Cardiac muscle cell (in vitro differentiated cells and primary cell): ENCODE data around the gene DUSP3. TPM values are rescaled to one million over a fixed set of nuclear protein-coding genes. Genes with fewer than 3 reads are reported as not detected.

Experiments
- DNase-seq, 2 donors: peaks; one replicate each; pipeline versions ENCODE4 v3.0.0 to v3.0.0-alpha.2; 2010 to 2017; ENCODE audit warnings: low read depth in 1 of 2, low spot score in 1 of 2
- H3K27ac ChIP-seq: fragments of 200-600 bp; sonication (generic); 2 replicates; pipeline ENCODE4 v1.5.1; 2016
- H3K27me3 ChIP-seq: fragments of 200-600 bp; sonication (generic); 2 replicates; pipeline ENCODE4 v1.6.0; 2016; ENCODE audit warnings: control low read depth
- H3K36me3 ChIP-seq: fragments of 200-600 bp; sonication (generic); 2 replicates; pipeline ENCODE4 v1.5.1; 2016; ENCODE audit warnings: control low read depth
- H3K4me1 ChIP-seq: fragments of 200-600 bp; sonication (generic); 2 replicates; pipeline ENCODE4 v1.8.1; 2017; ENCODE audit warnings: low read depth, mild to moderate bottlenecking, mixed run types
- H3K4me3 ChIP-seq: fragments of 200-600 bp; sonication (generic); 2 replicates; pipeline ENCODE4 v1.5.1; 2016; ENCODE audit warnings: mild to moderate bottlenecking
- H3K9me3 ChIP-seq: fragments of 200-600 bp; sonication (generic); 2 replicates; pipeline ENCODE4 v1.5.1; 2017; ENCODE audit warnings: low read depth, mild to moderate bottlenecking, control low read depth
- polyA plus RNA-seq: library from polyadenylated mRNA; unstranded; fragments of >200 nt; fragmentation: Nextera tagmentation; extraction: Ambion mirVana; gene quantifications from 2 replicates; pipeline ENCODE4 v1.2.1, GENCODE V29; 2016
- total RNA-seq: library from RNA; depleted of rRNA; stranded (reverse); fragments of >200 nt; gene quantifications from 2 replicates; pipeline ENCODE4 v1.2.3, GENCODE V29; 2016
- TF ChIP-seq, protein P1 (sequence below): IDR thresholded peaks from 2 replicates; pipeline ENCODE4 v1.5.1; 2012; ENCODE audit warnings: low read depth, mild to moderate bottlenecking, low read length

The DUSP3 gene
- 66.2 and 71.4 TPM in 2 replicates for total RNA-seq
- 58.7 and 82.4 TPM in 2 replicates for polyA plus RNA-seq

DNA sequence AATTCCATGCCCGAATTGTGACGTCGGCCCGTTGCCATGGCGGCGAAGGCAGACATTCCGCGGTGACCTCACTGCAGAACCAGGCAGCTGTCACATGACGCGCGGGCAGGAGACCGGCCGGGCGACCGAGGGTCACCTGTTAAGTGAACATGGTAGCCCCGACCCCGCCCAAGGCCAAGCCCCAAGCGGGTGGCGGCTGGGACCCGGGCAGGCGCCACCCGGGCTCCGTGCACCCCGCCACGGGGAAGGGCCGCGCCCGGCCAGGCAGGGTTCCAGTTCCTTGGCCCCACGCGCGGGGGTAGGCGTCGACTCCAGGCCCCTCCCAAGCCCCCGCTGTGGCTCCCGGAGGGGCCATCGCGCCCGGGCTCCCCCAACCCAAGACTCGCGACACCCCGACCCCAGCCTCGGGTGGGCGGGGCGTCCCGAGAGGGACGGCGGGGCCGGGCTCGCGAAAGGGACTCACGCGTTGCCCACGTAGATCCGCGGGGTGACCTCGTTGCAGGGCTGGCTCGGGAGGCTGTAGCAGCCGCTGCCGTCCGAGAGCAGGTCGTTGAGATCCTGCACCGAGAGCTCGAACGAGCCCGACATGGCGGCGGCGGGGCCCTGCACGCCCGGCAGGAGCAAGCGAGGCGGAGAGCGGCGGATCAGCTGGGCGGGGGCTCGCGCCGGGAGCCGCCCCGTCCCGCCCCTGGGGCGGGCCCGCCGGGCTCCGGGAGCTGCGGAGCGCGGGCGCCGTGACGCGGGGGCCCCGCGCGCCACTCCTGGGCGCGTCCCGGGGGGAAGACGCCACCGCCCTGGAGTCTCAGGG lies at the start of gene DUSP3:
DUSP3 (minus strand) TSS at position 641 of the 808 bp plus-strand sequence; CDS start at position 588, 53 bp downstream.
- Histone ChIP-seq H3K4me3 (peak within 1 kb of the TSS; percentile 87), H3K9me3 (no peaks in the 10 kb centered on the region), H3K27me3 (peaks cover 12% of the 10 kb centered on the region), H3K27ac (peak within 1 kb of the TSS; percentile 99), H3K4me1 (peaks cover 14% of the 10 kb centered on the region), H3K36me3 (peaks cover 2% of the 10 kb centered on the region)
- TF ChIP-seq, protein P1, sequence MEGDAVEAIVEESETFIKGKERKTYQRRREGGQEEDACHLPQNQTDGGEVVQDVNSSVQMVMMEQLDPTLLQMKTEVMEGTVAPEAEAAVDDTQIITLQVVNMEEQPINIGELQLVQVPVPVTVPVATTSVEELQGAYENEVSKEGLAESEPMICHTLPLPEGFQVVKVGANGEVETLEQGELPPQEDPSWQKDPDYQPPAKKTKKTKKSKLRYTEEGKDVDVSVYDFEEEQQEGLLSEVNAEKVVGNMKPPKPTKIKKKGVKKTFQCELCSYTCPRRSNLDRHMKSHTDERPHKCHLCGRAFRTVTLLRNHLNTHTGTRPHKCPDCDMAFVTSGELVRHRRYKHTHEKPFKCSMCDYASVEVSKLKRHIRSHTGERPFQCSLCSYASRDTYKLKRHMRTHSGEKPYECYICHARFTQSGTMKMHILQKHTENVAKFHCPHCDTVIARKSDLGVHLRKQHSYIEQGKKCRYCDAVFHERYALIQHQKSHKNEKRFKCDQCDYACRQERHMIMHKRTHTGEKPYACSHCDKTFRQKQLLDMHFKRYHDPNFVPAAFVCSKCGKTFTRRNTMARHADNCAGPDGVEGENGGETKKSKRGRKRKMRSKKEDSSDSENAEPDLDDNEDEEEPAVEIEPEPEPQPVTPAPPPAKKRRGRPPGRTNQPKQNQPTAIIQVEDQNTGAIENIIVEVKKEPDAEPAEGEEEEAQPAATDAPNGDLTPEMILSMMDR, result no peak
- DNase-seq, result peak; percentile 93 to 95

DNA sequence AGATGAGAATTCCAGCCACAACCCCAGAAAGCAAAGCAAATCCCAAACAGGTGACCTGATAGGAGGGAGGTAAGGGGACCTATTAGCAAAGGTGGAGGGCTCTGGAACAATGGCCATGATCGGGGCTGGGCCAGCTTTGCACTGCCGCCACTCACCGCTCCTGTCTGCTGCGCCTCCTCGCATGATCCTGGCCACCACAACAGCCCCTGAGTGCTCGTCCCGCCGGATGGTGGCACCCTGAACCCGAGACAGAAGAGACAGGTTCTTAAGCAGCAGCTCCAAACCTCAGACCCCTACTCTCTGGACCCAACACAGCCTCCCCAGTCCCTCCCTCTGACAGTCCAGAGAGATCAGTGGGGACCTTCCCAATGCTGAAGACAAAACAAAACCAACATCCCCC lies 48.8 kb upstream of the DUSP3 start:
- peaks cover 9% of the 10 kb centered on the region for H3K4me1 ChIP-seq
- no peaks in the 10 kb centered on the region for H3K36me3 ChIP-seq
- no peaks in the 10 kb centered on the region for H3K27me3 ChIP-seq
- DNase-seq, result no peak
- H3K4me3 ChIP-seq, result no peak overlapping the region
- no peaks in the 10 kb centered on the region for H3K9me3 ChIP-seq
- H3K27ac ChIP-seq, result no peak overlapping the region
- TF ChIP-seq, protein P1, result no peak

DNA sequence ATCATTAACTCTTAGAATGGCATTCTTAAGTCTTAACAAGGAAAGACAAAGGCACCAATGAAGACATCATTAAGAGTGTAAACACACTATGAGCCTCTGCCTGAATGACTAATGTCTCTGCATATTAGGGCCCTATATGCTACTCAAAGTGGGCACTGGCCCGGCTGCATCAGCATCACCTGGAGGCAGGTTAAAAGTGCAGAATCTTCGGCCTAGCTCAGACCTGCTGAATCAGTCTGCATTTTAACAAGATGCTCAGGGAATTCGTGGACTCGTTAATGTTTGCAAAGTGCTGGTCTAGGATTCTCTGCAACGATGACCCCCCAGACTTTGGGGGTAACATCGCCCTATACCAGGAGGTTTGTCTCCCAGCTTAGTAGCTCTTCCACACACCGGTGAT lies 47.4 kb upstream of the DUSP3 start:
- TF ChIP-seq, protein P1, result no peak
- Histone ChIP-seq H3K27me3 (no peaks in the 10 kb centered on the region), H3K36me3 (no peaks in the 10 kb centered on the region), H3K4me3 (no peak overlapping the region), H3K4me1 (peaks cover under 1% of the 10 kb centered on the region), H3K9me3 (no peaks in the 10 kb centered on the region), H3K27ac (no peak overlapping the region)
- DNase-seq, result no peak

DNA sequence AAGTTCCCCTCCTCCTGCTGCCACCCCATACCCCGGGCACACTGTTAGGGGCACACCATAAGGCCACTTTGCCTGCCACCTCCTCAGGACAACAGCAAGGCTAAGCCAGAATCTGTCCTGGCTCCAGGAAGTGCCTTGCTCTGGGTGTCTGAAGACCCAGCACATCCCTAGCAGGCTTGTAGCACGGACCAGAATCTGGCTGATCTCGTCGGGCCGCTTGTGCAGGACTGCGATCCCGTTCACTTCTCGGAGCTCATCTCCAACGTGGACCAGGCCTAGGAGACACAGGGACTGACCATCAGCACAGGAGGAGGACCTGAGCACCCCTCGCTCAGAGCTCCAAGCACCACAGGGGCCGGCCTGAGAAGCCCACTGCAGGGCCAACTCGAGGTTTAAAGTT lies 46.8 kb upstream of the DUSP3 start:
- TF ChIP-seq, protein P1, result no peak
- no peaks in the 10 kb centered on the region for H3K36me3 ChIP-seq
- H3K9me3 ChIP-seq, result no peaks in the 10 kb centered on the region
- H3K27ac ChIP-seq, result no peak overlapping the region
- no peaks in the 10 kb centered on the region for H3K27me3 ChIP-seq
- H3K4me1 ChIP-seq, result no peaks in the 10 kb centered on the region
- no peak for DNase-seq
- H3K4me3 ChIP-seq, result no peak overlapping the region

DNA sequence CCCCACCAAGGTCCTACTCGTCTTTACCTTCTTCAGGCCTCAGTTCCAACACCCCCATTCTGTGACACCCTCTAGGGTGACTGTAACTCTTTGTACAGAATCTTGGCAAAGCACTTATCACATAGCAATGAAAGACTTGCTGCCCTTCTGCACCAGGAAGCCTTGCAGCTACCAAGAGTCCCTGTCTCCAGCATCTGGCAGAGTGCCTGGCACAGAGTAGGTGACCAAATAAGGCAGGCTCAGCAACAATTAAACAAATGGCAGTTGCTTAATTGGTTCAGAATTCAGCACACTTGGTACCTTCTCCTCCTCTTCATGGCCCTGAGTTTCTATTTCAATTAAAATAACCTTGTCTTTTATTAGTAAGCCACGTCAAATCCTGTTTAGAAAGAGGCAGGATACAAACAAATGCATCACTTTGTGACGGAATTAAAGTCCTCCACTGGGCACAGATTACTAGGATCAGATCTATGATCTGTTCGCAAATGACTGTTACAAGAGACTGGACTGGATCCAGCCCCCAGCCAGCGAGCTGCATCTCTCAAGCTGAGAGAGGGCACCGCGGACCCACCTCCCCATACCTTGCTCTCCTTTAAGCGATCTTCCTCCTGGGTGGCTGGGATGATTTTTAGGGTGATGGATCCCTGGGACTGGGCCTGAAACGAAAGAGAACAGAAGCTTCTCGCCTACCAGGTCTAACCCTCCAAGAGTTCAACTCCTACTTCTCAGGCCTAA lies 44.7 kb upstream of the DUSP3 start:
- Histone ChIP-seq H3K9me3 (no peaks in the 10 kb centered on the region), H3K36me3 (no peaks in the 10 kb centered on the region), H3K4me3 (no peak overlapping the region), H3K27me3 (no peaks in the 10 kb centered on the region), H3K27ac (no peak overlapping the region), H3K4me1 (no peaks in the 10 kb centered on the region)
- DNase-seq, result no peak
- TF ChIP-seq, protein P1, result no peak
